ENCODE data around the gene TSPY4.
"Not testable (repeated sequence)": the region's sequence is repeated elsewhere in the genome, so short reads cannot be mapped to it uniquely, and the experiment has no call there.

TSPY4 gene

GRCh38 chrY:9337164-9337563 lies at the start of gene TSPY4:
Gene TSPY4 (plus strand): TSS chrY:9337464. CDS start chrY:9337510, 46 bp downstream.
- DNase-seq (ENCODE audit: low spot score): not testable (repeated sequence)

- no peak for DNase-seq (ENCODE audit: low spot score)
Observed at GRCh38 chrY:9320996-9321395, 16.3 kb upstream of the TSPY4 start.

- DNase-seq (ENCODE audit: low spot score): not testable (repeated sequence)
Observed at GRCh38 chrY:9357497-9357896, 20.2 kb downstream of the TSPY4 start, which contains the start of gene TSPY8. Gene TSPY8 (plus strand): TSS chrY:9357797. CDS start chrY:9357843, 46 bp downstream.

Data from cerebellar cortex (tissue), 1 donor.